MM.1S (cell line): ENCODE measurements around the gene ERCC2.

ENCODE experiments used
- DNase-seq: peaks from one replicate; pipeline ENCODE4 v3.0.0-alpha.2; 2015
- H2AFZ ChIP-seq: fragments of 300-600 bp; sonication (generic); 2 replicates; pipeline ENCODE4 v1.6.0; 2016; ENCODE audit warnings: antibody characterized with exemption, low read length
- H3F3A ChIP-seq: fragments of 300-600 bp; sonication (generic); 2 replicates; pipeline ENCODE4 v1.6.1; 2016; ENCODE audit warnings: mild to moderate bottlenecking, antibody characterized with exemption, low read length, moderate library complexity, mixed read lengths; ENCODE audit not compliant: insufficient read depth
- H3K27ac ChIP-seq: fragments of 300-600 bp; sonication (generic); 2 replicates; pipeline ENCODE4 v1.5.1; 2016; ENCODE audit warnings: mild to moderate bottlenecking, low read length
- H3K27me3 ChIP-seq: fragments of 300-600 bp; sonication (generic); replicated peaks from 2 replicates; pipeline ENCODE4 v1.6.0; 2016; ENCODE audit warnings: low read length; ENCODE audit not compliant: insufficient read depth
- H3K36me3 ChIP-seq: fragments of 300-600 bp; sonication (generic); replicated peaks from 2 replicates; pipeline ENCODE4 v1.6.1; 2016; ENCODE audit warnings: mild to moderate bottlenecking, low read length, mixed read lengths; ENCODE audit not compliant: insufficient read depth
- H3K4me1 ChIP-seq: fragments of 300-600 bp; sonication (generic); 2 replicates; pipeline ENCODE4 v1.6.1; 2016; ENCODE audit warnings: low read length, mixed read lengths
- H3K4me2 ChIP-seq: fragments of 300-600 bp; sonication (generic); 2 replicates; pipeline ENCODE4 v1.6.0; 2016; ENCODE audit warnings: low read depth, low read length
- H3K4me3 ChIP-seq: fragments of 300-600 bp; sonication (generic); 2 replicates; pipeline ENCODE4 v1.5.1; 2016; ENCODE audit warnings: low read length, mixed read lengths
- H3K79me2 ChIP-seq: fragments of 300-600 bp; sonication (generic); 2 replicates; pipeline ENCODE4 v1.6.1; 2016; ENCODE audit warnings: mixed run types, low read length, mixed read lengths
- H3K9ac ChIP-seq: fragments of 300-600 bp; sonication (generic); 2 replicates; pipeline ENCODE4 v1.6.1; 2016; ENCODE audit warnings: low read length, mixed read lengths
- H3K9me2 ChIP-seq: fragments of 300-600 bp; sonication (generic); replicated peaks from 2 replicates; pipeline ENCODE4 v1.6.1; 2016; ENCODE audit warnings: mild to moderate bottlenecking, low read length, mixed read lengths; ENCODE audit not compliant: insufficient read depth
- H3K9me3 ChIP-seq: fragments of 300-600 bp; sonication (generic); replicated peaks from 2 replicates; pipeline ENCODE4 v1.6.1; 2016; ENCODE audit warnings: mild to moderate bottlenecking, low read length, mixed read lengths; ENCODE audit not compliant: insufficient read depth
- H4K20me1 ChIP-seq: fragments of 300-600 bp; sonication (generic); 2 replicates; pipeline ENCODE4 v1.6.1; 2016; ENCODE audit warnings: mild to moderate bottlenecking, low read length, moderate library complexity, mixed read lengths; ENCODE audit not compliant: insufficient read depth
- EZH2 ChIP-seq: fragments of 300-600 bp; sonication (generic); optimal IDR thresholded peaks from 2 replicates; pipeline ENCODE3; 2017; ENCODE audit warnings: low read depth, mild to moderate bottlenecking, antibody characterized with exemption, low read length, mixed read lengths
- EZH2phosphoT487 ChIP-seq: fragments of 300-600 bp; sonication (generic); IDR thresholded peaks from 2 replicates; pipeline ENCODE4 v1.6.1; 2018; ENCODE audit warnings: antibody characterized with exemption, low read length
- TF ChIP-seq, protein P1 (sequence below): fragments of 300-600 bp; sonication (generic); IDR thresholded peaks from 2 replicates; pipeline ENCODE4 v1.5.1; 2016; ENCODE audit warnings: antibody characterized with exemption, low read length, mixed read lengths

Gene ERCC2

GRCh38 chr19:45305421-45305820, 65.0 kb downstream of the ERCC2 start:
- H3K36me3 ChIP-seq = no peaks in the 10 kb centered on the region
- no peak overlapping the region for H2AFZ ChIP-seq
- no peak overlapping the region for H3K4me2 ChIP-seq
- H3F3A ChIP-seq = 0 out of 2 replicates have a peak, but pooled peaks cover 3% of the 10 kb centered on the region
- no peak for TF ChIP-seq EZH2phosphoT487
- TF ChIP-seq, protein P1, sequence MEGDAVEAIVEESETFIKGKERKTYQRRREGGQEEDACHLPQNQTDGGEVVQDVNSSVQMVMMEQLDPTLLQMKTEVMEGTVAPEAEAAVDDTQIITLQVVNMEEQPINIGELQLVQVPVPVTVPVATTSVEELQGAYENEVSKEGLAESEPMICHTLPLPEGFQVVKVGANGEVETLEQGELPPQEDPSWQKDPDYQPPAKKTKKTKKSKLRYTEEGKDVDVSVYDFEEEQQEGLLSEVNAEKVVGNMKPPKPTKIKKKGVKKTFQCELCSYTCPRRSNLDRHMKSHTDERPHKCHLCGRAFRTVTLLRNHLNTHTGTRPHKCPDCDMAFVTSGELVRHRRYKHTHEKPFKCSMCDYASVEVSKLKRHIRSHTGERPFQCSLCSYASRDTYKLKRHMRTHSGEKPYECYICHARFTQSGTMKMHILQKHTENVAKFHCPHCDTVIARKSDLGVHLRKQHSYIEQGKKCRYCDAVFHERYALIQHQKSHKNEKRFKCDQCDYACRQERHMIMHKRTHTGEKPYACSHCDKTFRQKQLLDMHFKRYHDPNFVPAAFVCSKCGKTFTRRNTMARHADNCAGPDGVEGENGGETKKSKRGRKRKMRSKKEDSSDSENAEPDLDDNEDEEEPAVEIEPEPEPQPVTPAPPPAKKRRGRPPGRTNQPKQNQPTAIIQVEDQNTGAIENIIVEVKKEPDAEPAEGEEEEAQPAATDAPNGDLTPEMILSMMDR = no peak
- TF ChIP-seq EZH2 = no peak
- no peaks in the 10 kb centered on the region for H3K9me3 ChIP-seq
- H3K4me1 ChIP-seq = no peaks in the 10 kb centered on the region
- peaks cover 9% of the 10 kb centered on the region; the same call in 1 of the 2 replicates for H3K27me3 ChIP-seq
- no peaks in the 10 kb centered on the region for H4K20me1 ChIP-seq
- H3K79me2 ChIP-seq = no peaks in the 10 kb centered on the region
- no peak overlapping the region for H3K9ac ChIP-seq
- DNase-seq = no peak
- no peak overlapping the region for H3K27ac ChIP-seq
- H3K4me3 ChIP-seq = no peak overlapping the region
- H3K9me2 ChIP-seq = no peaks in the 10 kb centered on the region

DNA sequence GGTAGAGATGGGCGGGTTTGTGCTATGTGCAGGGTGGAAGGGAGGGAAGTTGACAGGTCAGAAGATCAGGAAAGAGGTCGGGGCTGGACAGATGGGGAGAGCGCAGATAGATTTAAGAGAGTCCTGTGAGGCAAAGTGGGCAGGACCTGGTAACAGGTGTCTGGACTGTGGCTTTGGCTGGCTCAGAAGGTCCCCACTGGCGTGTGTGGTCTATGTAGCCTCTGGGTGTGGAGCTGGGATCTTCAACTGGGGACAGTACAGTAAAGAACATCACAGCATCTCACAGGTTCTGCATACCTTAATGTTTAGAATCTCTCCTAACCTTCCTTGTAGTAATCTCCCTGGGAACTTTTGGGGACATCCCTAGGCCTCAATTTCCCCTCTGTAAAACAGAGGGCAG, 65.4 kb downstream of the ERCC2 start:
- H3K4me2 ChIP-seq = no peak overlapping the region
- H3K9ac ChIP-seq = no peak overlapping the region
- no peaks in the 10 kb centered on the region for H3K36me3 ChIP-seq
- H3K27me3 ChIP-seq = peaks cover 9% of the 10 kb centered on the region; the same call in 1 of the 2 replicates
- no peak overlapping the region for H3K4me3 ChIP-seq
- no peaks in the 10 kb centered on the region for H4K20me1 ChIP-seq
- no peak overlapping the region for H3K27ac ChIP-seq
- H3K9me3 ChIP-seq = no peaks in the 10 kb centered on the region
- DNase-seq = no peak
- H3F3A ChIP-seq = 0 out of 2 replicates have a peak, but pooled peaks cover 3% of the 10 kb centered on the region
- TF ChIP-seq, protein P1 = no peak
- TF ChIP-seq EZH2 = no peak
- no peak for TF ChIP-seq EZH2phosphoT487
- no peaks in the 10 kb centered on the region for H3K79me2 ChIP-seq
- H3K4me1 ChIP-seq = no peaks in the 10 kb centered on the region
- no peaks in the 10 kb centered on the region for H3K9me2 ChIP-seq
- no peak overlapping the region for H2AFZ ChIP-seq

DNA sequence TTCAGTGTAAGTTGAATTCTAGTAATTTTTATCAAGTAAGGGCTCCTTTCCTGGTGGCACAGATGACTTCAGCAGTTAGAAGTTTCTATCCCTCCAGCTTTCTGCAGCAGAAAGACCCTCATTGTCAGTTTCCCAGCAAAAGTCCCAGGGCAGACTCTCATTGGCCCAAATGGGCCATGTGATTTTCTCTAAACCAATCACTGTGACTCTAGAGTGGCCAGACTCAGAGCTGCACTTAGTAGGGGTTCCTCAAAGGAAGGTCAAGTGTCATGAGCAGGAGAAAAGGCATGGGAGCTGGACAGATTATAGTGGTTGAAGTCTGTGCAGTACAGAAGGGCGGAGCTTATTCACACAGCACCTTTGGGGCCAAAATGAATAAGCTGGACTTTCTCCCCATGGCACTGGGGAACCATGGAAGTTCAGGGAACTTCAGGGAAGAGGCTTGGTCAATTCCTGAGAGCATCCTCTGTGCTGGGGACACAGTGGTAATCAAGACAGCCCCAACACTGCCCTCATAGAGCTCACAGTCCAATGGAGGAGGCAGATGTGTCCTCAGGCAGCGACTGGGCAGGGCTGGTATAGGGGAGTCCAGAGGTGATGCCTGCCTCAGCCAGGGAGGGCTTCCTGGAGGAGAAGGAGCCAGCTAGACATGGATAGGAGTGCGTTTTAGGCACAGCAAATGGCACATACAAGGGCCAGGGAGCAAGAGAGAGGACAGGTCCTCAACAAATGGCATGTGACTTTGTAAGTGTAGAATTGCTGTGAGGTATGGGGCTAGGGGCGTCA, 66.0 kb downstream of the ERCC2 start:
- Histone ChIP-seq H3F3A (0 out of 2 replicates have a peak, but pooled peaks cover 3% of the 10 kb centered on the region), H3K4me1 (no peaks in the 10 kb centered on the region), H2AFZ (no peak overlapping the region), H3K36me3 (no peaks in the 10 kb centered on the region), H3K79me2 (no peaks in the 10 kb centered on the region), H3K4me2 (no peak overlapping the region), H3K27me3 (peaks cover 9% of the 10 kb centered on the region; the same call in 1 of the 2 replicates), H3K9me3 (no peaks in the 10 kb centered on the region), H3K27ac (no peak overlapping the region), H3K9me2 (no peaks in the 10 kb centered on the region), H3K9ac (no peak overlapping the region), H3K4me3 (no peak overlapping the region), H4K20me1 (no peaks in the 10 kb centered on the region)
- TF ChIP-seq EZH2phosphoT487 (no peak), EZH2 (no peak)
- TF ChIP-seq, protein P1 = no peak
- DNase-seq = no peak
